Smooth muscle cell (in vitro differentiated cells): ENCODE measurements around the gene NLGN1. TPM values are rescaled to one million over a fixed set of nuclear protein-coding genes. Genes with fewer than 3 reads are reported as not detected.
"Not testable (repeated sequence)": the region's sequence is repeated elsewhere in the genome, so short reads cannot be mapped to it uniquely, and the experiment has no call there.

Source experiments
- DNase-seq: peaks from one replicate; lab custom pipeline; 2025; ENCODE audit not compliant: unreplicated experiment; lab: John Stamatoyannopoulos, UW
- H2AFZ ChIP-seq: fragments of 200-600 bp; sonication (generic); 2 replicates; pipeline ENCODE4 v1.6.0; 2016; ENCODE audit warnings: antibody characterized with exemption, low read depth, mild to moderate bottlenecking
- H3F3A ChIP-seq: fragments of 200-600 bp; sonication (generic); 2 replicates; pipeline ENCODE4 v1.6.0; 2017; ENCODE audit warnings: antibody characterized with exemption, low read depth
- H3K27ac ChIP-seq: fragments of 200-600 bp; sonication (generic); 2 replicates; pipeline ENCODE4 v1.5.1; 2016; ENCODE audit warnings: low read depth, mild to moderate bottlenecking
- H3K27me3 ChIP-seq: fragments of 200-600 bp; sonication (generic); 2 replicates; pipeline ENCODE4 v1.6.1; 2016; ENCODE audit warnings: low read depth, mild to moderate bottlenecking
- H3K36me3 ChIP-seq: fragments of 200-600 bp; sonication (generic); 2 replicates; pipeline ENCODE4 v1.5.1; 2016; ENCODE audit warnings: low read depth
- H3K4me1 ChIP-seq: fragments of 200-600 bp; sonication (generic); 2 replicates; pipeline ENCODE4 v1.5.1; 2016; ENCODE audit warnings: low read depth
- H3K4me2 ChIP-seq: fragments of 200-600 bp; sonication (generic); 2 replicates; pipeline ENCODE4 v1.6.0; 2016; ENCODE audit warnings: mild to moderate bottlenecking
- H3K4me3 ChIP-seq: fragments of 200-600 bp; sonication (generic); 2 replicates; pipeline ENCODE4 v1.5.1; 2016; ENCODE audit warnings: mild to moderate bottlenecking
- H3K79me2 ChIP-seq: fragments of 200-600 bp; sonication (generic); 2 replicates; pipeline ENCODE4 v1.6.0; 2016; ENCODE audit warnings: low read depth, mild to moderate bottlenecking
- H3K9ac ChIP-seq: fragments of 200-600 bp; sonication (generic); 2 replicates; pipeline ENCODE4 v1.6.0; 2016; ENCODE audit warnings: low read depth
- H3K9me3 ChIP-seq: fragments of 200-600 bp; sonication (generic); replicated peaks from 2 replicates; pipeline ENCODE4 v1.5.1; 2016; ENCODE audit warnings: low read depth
- H4K20me1 ChIP-seq: fragments of 200-600 bp; sonication (generic); 2 replicates; pipeline ENCODE4 v1.6.0; 2016; ENCODE audit warnings: low read depth
- CTCF ChIP-seq: fragments of 200-600 bp; sonication (generic); IDR thresholded peaks from 2 replicates; pipeline ENCODE4 v1.5.1; 2017; ENCODE audit warnings: borderline replicate concordance, mild to moderate bottlenecking, antibody characterized with exemption; ENCODE audit not compliant: insufficient read depth, poor library complexity, severe bottlenecking
- WGBS: methylation state at CpG from one replicate; pipeline ENCODE4 v1.1.7; 2016; ENCODE audit warnings: low lambda C conversion rate; 5-methylcytosine and 5-hydroxymethylcytosine counted together
- polyA plus RNA-seq: library from polyadenylated mRNA; unstranded; fragments of >200 nt; fragmentation: Nextera tagmentation; extraction: Ambion mirVana; gene quantifications from 2 replicates; pipeline ENCODE4 v1.2.1, GENCODE V29; 2016
- total RNA-seq: library from RNA; depleted of rRNA; stranded (reverse); fragments of >200 nt; gene quantifications from 2 replicates; pipeline ENCODE4 v1.2.3, GENCODE V29; 2014

Gene NLGN1
- 0.04 and 0.13 TPM in 2 replicates for total RNA-seq
- polyA plus RNA-seq, result 0.97 TPM in 1 of 2 replicates, not detected in the other

- peak; percentile 39 for DNase-seq
- TF ChIP-seq CTCF, result no peak
- Histone ChIP-seq H3K27ac (no peak within 1 kb of the TSS), H3K4me1 (peaks cover 27% of the 10 kb centered on the region), H3K36me3 (no peaks in the 10 kb centered on the region), H3K27me3 (peaks cover 51% of the 10 kb centered on the region), H2AFZ (peak within 1 kb of the TSS; percentile 76), H3K4me3 (peak within 1 kb of the TSS; percentile 66), H3K79me2 (no peaks in the 10 kb centered on the region), H3K9ac (no peak within 1 kb of the TSS), H4K20me1 (no peaks in the 10 kb centered on the region), H3K9me3 (no peaks in the 10 kb centered on the region), H3F3A (peaks cover 3% of the 10 kb centered on the region), H3K4me2 (peak within 1 kb of the TSS; percentile 97)
- WGBS, result 1% methylated on average over 47 of the region's 70 CpGs
Observed at GRCh38 chr3:173397161-173398110, at the start of gene NLGN1. TSS of gene NLGN1 (plus strand) at chr3:173397744.

- no peaks in the 10 kb centered on the region for H3K27me3 ChIP-seq
- H4K20me1 ChIP-seq, result no peaks in the 10 kb centered on the region
- H3K9ac ChIP-seq, result no peak overlapping the region
- no peaks in the 10 kb centered on the region for H3K9me3 ChIP-seq
- H3K4me2 ChIP-seq, result no peak overlapping the region
- no peaks in the 10 kb centered on the region for H3K79me2 ChIP-seq
- no peaks in the 10 kb centered on the region for H3K36me3 ChIP-seq
- DNase-seq, result no peak
- no peak overlapping the region for H3K4me3 ChIP-seq
- TF ChIP-seq CTCF, result no peak
- no peaks in the 10 kb centered on the region for H3K4me1 ChIP-seq
- no peak overlapping the region for H3K27ac ChIP-seq
- H2AFZ ChIP-seq, result no peak overlapping the region
- no peaks in the 10 kb centered on the region for H3F3A ChIP-seq
Observed at GRCh38 chr3:173351886-173352285, 45.7 kb upstream of the NLGN1 start.

DNA sequence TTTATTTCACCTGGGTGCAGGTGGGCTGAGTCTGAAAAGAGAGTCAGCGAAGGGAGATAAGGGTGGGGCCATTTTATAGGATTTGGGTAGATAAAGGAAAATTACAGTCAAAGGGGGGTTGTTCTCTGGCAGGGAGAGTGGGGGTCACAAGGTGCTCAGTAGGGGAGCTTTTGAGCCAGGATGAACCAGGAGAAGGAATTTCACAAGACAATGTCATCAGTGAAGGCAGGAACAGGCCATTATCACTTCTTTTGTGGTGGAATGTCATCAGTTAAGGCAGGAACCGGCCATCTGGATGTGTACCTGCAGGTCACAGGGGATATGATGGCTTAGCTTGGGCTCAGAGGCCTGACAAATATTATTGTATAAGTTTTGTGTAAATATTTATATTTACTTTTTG, 44.4 kb upstream of the NLGN1 start:
- H3K9me3 ChIP-seq, H4K20me1 ChIP-seq, H2AFZ ChIP-seq, H3K9ac ChIP-seq, H3K36me3 ChIP-seq, H3K4me1 ChIP-seq, H3K79me2 ChIP-seq, H3K27ac ChIP-seq, H3K27me3 ChIP-seq, DNase-seq, H3K4me3 ChIP-seq, H3F3A ChIP-seq, H3K4me2 ChIP-seq: not testable (repeated sequence)
- 56% methylated on average over 2 of the region's 2 CpGs for WGBS

GRCh38 chr3:173354124-173354523, 43.4 kb upstream of the NLGN1 start:
- no peaks in the 10 kb centered on the region for H3K79me2 ChIP-seq
- no peaks in the 10 kb centered on the region for H3K36me3 ChIP-seq
- H3K4me1 ChIP-seq, result no peaks in the 10 kb centered on the region
- no peak overlapping the region for H3K27ac ChIP-seq
- no peak overlapping the region for H3K4me2 ChIP-seq
- H3K9ac ChIP-seq, result no peak overlapping the region
- no peak overlapping the region for H2AFZ ChIP-seq
- no peaks in the 10 kb centered on the region for H3K9me3 ChIP-seq
- no peak overlapping the region for H3K4me3 ChIP-seq
- no peaks in the 10 kb centered on the region for H4K20me1 ChIP-seq
- DNase-seq, result no peak
- no peaks in the 10 kb centered on the region for H3K27me3 ChIP-seq
- no peaks in the 10 kb centered on the region for H3F3A ChIP-seq
- no peak for TF ChIP-seq CTCF
- 87% methylated on average over 5 of the region's 5 CpGs for WGBS
